ENCODE measurements around the gene CANX. TPM values are rescaled to one million over a fixed set of nuclear protein-coding genes. Genes with fewer than 3 reads are reported as not detected.
"Not testable (repeated sequence)": the region's sequence is repeated elsewhere in the genome, so short reads cannot be mapped to it uniquely, and the experiment has no call there.

The CANX gene
- polyA plus RNA-seq, 1 experiment, result 502 TPM

GRCh38 chr5:179734536-179735164, 35.9 kb downstream of the CANX start:
- POLR2A ChIA-PET, result no interaction called here

GRCh38 chr5:179738742-179739141, 40.0 kb downstream of the CANX start:
- no peaks in the 10 kb centered on the region for H3K27me3 ChIP-seq (ENCODE audit: control insufficient read depth, insufficient read depth, low read length)
- ChIA-PET POLR2A (no interaction called here), CTCF (interaction anchor here (1.3 to 2.2 kb wide), 3 partner anchors 13 to 27 kb away, joined by 3 to 9 read pairs (median 4); no protein-coding TSS in a partner anchor)
- H3K36me3 ChIP-seq (ENCODE audit: control insufficient read depth, insufficient read depth, low read length), result peaks cover 2% of the 10 kb centered on the region; the same call in 1 of the 2 replicates
- no peak for DNase-seq (ENCODE audit: low read depth)
- no peak overlapping the region for H3K4me3 ChIP-seq (ENCODE audit: low read depth, low read length)
- TF ChIP-seq CTCF (IDR thresholded peaks at IDR 0.05; ENCODE audit: insufficient read depth, low read depth, low read length), result no peak

More at GRCh38 chr5:179734536-179735164, 35.9 kb downstream of the CANX start:
- no peaks in the 10 kb centered on the region for H3K27me3 ChIP-seq (ENCODE audit: control insufficient read depth, insufficient read depth, low read length)
- peak overlapping the region; percentile 76 for H3K4me3 ChIP-seq (ENCODE audit: low read depth, low read length)
- DNase-seq (ENCODE audit: low read depth), result no peak
- H3K36me3 ChIP-seq (ENCODE audit: control insufficient read depth, insufficient read depth, low read length), result no peaks in the 10 kb centered on the region; the same call in 1 of the 2 replicates
- TF ChIP-seq CTCF (IDR thresholded peaks at IDR 0.05; ENCODE audit: insufficient read depth, low read depth, low read length), result no peak
- CTCF ChIA-PET, result interaction anchor here (1.6 kb wide), 1 partner anchor 30 kb away, joined by 3 read pairs; no protein-coding TSS in a partner anchor

- H3K27me3 ChIP-seq (ENCODE audit: control insufficient read depth, insufficient read depth, low read length); POLR2A ChIA-PET; H3K4me3 ChIP-seq (ENCODE audit: low read depth, low read length); H3K36me3 ChIP-seq (ENCODE audit: control insufficient read depth, insufficient read depth, low read length); DNase-seq (ENCODE audit: low read depth): not testable (repeated sequence)
- CTCF ChIA-PET, result interaction anchor here (0.9 to 2.0 kb wide), 3 partner anchors 15 to 19 kb away, joined by 3 to 9 read pairs (median 3); no protein-coding TSS in a partner anchor
These were observed 45.3 kb downstream of the CANX start for GRCh38 chr5:179744106-179744505.

- H3K4me3 ChIP-seq (ENCODE audit: low read depth, low read length), result no peak overlapping the region
- ChIA-PET CTCF (no interaction called here), POLR2A (no interaction called here)
- H3K27me3 ChIP-seq (ENCODE audit: control insufficient read depth, insufficient read depth, low read length), result no peaks in the 10 kb centered on the region
- no peak for TF ChIP-seq CTCF (IDR thresholded peaks at IDR 0.05; ENCODE audit: insufficient read depth, low read depth, low read length)
- H3K36me3 ChIP-seq (ENCODE audit: control insufficient read depth, insufficient read depth, low read length), result 0 out of 2 replicates have a peak, but pooled peaks cover 2% of the 10 kb centered on the region
- DNase-seq (ENCODE audit: low read depth), result no peak
These were observed 48.1 kb downstream of the CANX start for GRCh38 chr5:179746872-179747271.

GRCh38 chr5:179747811-179748210, 49.0 kb downstream of the CANX start:
- DNase-seq (ENCODE audit: low read depth), result no peak
- ChIA-PET POLR2A (no interaction called here), CTCF (no interaction called here)
- Histone ChIP-seq H3K4me3 (ENCODE audit: low read depth, low read length) (no peak overlapping the region), H3K27me3 (ENCODE audit: control insufficient read depth, insufficient read depth, low read length) (no peaks in the 10 kb centered on the region), H3K36me3 (ENCODE audit: control insufficient read depth, insufficient read depth, low read length) (0 out of 2 replicates have a peak, but pooled peaks cover 2% of the 10 kb centered on the region)
- no peak for TF ChIP-seq CTCF (IDR thresholded peaks at IDR 0.05; ENCODE audit: insufficient read depth, low read depth, low read length)

Measured in BJ (cell line).